Prostate gland (tissue), 2 donors: ENCODE data around the gene SUGCT.

ENCODE experiments used
- POLR2AphosphoS5 ChIP-seq: sonication (generic); formaldehyde crosslinking; IDR thresholded peaks from one replicate; pipeline ENCODE4 v1.6.1; 2017; ENCODE audit warnings: antibody characterized with exemption
- TF ChIP-seq, protein P1 (sequence below), 4 experiments: fragments of 200-600 bp in 2 of 4; fragments of 450-650 bp in 2 of 4; sonication (generic) in 2 of 4; IDR thresholded peaks; 1 replicate in 3 of 4; 2 replicates in 1 of 4; pipeline ENCODE4 v1.5.1; 2016 to 2019; ENCODE audit warnings: antibody characterized with exemption in 4 of 4, mild to moderate bottlenecking in 2 of 4, moderate library complexity in 2 of 4

GRCh38 chr7:40833191-40833887 is 698.5 kb downstream of the SUGCT start:
- TF ChIP-seq, protein P1, sequence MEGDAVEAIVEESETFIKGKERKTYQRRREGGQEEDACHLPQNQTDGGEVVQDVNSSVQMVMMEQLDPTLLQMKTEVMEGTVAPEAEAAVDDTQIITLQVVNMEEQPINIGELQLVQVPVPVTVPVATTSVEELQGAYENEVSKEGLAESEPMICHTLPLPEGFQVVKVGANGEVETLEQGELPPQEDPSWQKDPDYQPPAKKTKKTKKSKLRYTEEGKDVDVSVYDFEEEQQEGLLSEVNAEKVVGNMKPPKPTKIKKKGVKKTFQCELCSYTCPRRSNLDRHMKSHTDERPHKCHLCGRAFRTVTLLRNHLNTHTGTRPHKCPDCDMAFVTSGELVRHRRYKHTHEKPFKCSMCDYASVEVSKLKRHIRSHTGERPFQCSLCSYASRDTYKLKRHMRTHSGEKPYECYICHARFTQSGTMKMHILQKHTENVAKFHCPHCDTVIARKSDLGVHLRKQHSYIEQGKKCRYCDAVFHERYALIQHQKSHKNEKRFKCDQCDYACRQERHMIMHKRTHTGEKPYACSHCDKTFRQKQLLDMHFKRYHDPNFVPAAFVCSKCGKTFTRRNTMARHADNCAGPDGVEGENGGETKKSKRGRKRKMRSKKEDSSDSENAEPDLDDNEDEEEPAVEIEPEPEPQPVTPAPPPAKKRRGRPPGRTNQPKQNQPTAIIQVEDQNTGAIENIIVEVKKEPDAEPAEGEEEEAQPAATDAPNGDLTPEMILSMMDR (IDR thresholded peaks at IDR 0.05), result no peak
- TF ChIP-seq POLR2AphosphoS5, result no peak
